WERI-Rb-1 (cell line): ENCODE data around the gene MSMP.

ENCODE experiments used
- DNase-seq: peaks from one replicate; pipeline ENCODE4 v3.0.0-alpha.2; 2020
- H3K27ac ChIP-seq: fragments of 250-450 bp; sonication (Bioruptor Pico); 2 replicates; pipeline ENCODE4 v1.5.1; 2020; ENCODE audit warnings: mild to moderate bottlenecking, moderate library complexity
- H3K27me3 ChIP-seq: fragments of 250-450 bp; sonication (Bioruptor Pico); 2 replicates; pipeline ENCODE4 v1.5.1; 2021; ENCODE audit warnings: mild to moderate bottlenecking, low read depth, moderate library complexity; ENCODE audit not compliant: insufficient read depth, severe bottlenecking
- H3K36me3 ChIP-seq: fragments of 250-450 bp; sonication (Bioruptor Pico); 2 replicates; pipeline ENCODE4 v1.5.1; 2020; ENCODE audit warnings: mild to moderate bottlenecking, moderate library complexity
- H3K4me3 ChIP-seq: 2 replicates; pipeline ENCODE4 v1.5.1; 2011; ENCODE audit warnings: low read depth, mild to moderate bottlenecking, control low read depth, low read length
- H3K9me3 ChIP-seq: fragments of 250-450 bp; sonication (Bioruptor Pico); 2 replicates; pipeline ENCODE4 v1.5.1; 2021; ENCODE audit warnings: mild to moderate bottlenecking, moderate library complexity; ENCODE audit not compliant: severe bottlenecking
- TF ChIP-seq, protein P1 (sequence below): IDR thresholded peaks from 2 replicates; pipeline ENCODE4 v1.5.1; 2011; ENCODE audit warnings: low read depth, mild to moderate bottlenecking, control low read depth, inconsistent platforms, low read length

Gene MSMP

DNA sequence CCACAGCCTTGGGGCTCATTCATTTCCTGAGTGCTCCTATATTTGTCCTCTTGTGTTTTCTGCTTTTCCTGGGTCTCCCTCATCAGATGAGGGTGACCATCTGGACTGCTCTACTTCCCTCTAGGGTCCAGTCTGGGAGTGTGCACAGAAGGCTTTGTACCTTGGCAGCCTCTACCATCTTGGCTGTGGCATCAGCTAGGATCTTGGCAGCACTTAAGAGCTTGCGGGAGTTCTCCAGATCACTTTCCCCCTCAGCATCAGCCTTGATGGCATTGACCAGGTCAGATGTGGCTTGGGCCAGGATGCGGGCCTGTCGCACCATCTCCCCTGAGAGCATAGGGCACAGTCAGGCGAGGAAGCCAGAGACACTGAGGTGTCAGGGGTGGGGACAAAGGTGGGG, 37.8 kb downstream of the MSMP start:
- H3K9me3 ChIP-seq, result no peaks in the 10 kb centered on the region
- H3K27ac ChIP-seq, result no peak overlapping the region
- H3K4me3 ChIP-seq, result no peak overlapping the region
- H3K36me3 ChIP-seq, result peaks cover 87% of the 10 kb centered on the region
- TF ChIP-seq, protein P1, sequence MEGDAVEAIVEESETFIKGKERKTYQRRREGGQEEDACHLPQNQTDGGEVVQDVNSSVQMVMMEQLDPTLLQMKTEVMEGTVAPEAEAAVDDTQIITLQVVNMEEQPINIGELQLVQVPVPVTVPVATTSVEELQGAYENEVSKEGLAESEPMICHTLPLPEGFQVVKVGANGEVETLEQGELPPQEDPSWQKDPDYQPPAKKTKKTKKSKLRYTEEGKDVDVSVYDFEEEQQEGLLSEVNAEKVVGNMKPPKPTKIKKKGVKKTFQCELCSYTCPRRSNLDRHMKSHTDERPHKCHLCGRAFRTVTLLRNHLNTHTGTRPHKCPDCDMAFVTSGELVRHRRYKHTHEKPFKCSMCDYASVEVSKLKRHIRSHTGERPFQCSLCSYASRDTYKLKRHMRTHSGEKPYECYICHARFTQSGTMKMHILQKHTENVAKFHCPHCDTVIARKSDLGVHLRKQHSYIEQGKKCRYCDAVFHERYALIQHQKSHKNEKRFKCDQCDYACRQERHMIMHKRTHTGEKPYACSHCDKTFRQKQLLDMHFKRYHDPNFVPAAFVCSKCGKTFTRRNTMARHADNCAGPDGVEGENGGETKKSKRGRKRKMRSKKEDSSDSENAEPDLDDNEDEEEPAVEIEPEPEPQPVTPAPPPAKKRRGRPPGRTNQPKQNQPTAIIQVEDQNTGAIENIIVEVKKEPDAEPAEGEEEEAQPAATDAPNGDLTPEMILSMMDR, result 0 out of 2 replicates have a peak, but pooled peaks have one; percentile 27
- no peak for DNase-seq
- no peaks in the 10 kb centered on the region for H3K27me3 ChIP-seq

DNA sequence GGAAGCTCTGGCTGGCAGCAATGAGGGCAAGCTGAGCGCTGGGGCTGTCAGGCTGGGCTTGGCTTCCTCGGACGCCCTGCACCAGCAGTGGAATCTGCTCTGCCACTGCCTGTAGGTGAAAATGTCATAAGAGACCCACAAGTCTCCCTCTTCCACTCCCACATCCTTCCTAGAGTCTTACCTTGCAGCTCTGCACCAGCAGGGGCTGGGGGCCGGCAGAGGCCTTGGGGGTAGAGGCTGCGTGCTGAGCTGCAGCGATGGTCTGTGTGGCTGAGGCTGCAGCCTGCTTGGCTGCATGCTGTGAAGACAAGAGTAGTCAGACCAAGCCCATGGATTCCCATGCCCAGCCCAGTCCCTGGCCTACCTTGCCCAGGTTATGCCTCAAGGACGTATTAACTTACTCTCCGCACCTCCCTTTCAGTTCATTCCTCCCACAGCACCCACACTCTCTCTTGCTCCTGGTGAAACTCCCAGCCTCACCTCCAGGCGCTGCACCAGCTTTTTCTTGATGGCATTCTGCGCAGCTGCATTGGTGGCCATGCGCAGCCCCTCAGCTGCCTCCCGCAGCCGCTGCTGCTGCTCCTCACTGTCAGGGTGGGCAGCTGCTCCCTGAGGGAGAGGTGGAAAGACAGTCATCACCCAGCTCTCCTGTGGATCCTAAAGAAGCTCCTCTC, 39.4 kb downstream of the MSMP start:
- H3K27me3 ChIP-seq, result no peaks in the 10 kb centered on the region
- H3K4me3 ChIP-seq, result no peak overlapping the region
- DNase-seq, result no peak
- no peak overlapping the region for H3K27ac ChIP-seq
- H3K36me3 ChIP-seq, result peaks cover 85% of the 10 kb centered on the region
- TF ChIP-seq, protein P1, result no peak
- no peaks in the 10 kb centered on the region for H3K9me3 ChIP-seq

DNA sequence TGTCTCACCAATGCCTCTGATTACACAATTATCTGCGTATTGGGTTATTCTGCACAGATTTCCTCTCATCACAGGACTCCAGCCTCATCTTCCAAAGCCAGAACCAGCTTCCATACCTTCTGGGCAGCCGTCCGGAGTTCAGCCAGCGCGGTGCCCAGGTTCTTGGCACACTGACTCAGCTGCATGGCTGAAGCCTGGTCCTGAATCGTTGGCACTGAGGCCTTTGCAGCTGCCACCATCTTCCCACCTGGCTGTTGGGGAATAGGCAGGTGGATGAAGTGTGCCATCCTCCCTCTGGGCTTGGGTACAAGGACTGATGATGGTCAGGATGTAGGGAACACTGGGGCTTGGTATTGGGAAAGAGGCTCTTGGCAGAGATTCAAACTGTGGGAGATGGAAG, 40.0 kb downstream of the MSMP start:
- Histone ChIP-seq H3K9me3 (no peaks in the 10 kb centered on the region), H3K27ac (no peak overlapping the region), H3K27me3 (no peaks in the 10 kb centered on the region), H3K4me3 (no peak overlapping the region), H3K36me3 (peaks cover 83% of the 10 kb centered on the region)
- TF ChIP-seq, protein P1, result no peak
- no peak for DNase-seq

DNA sequence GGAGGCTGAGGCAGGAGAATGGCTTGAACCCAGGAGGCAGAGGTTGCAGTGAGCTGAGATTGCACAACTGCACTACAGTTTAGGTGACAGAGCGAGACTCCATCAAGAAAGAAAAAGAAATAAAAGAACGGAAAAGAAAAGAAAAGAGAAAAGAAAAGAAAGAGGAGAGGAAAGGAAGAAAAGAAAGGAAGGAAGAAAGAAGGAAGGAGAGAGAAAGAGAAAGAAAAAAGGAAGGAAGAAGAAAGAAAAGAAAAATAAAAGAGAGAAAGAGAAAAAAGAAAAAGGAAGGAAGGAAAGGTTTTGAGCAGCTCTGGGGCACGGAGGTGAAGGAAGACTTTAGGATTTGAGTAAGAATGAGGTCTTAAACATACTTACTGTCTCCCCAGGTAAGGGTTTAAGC, 40.5 kb downstream of the MSMP start:
- DNase-seq, result no peak
- Histone ChIP-seq H3K27ac (no peak overlapping the region), H3K27me3 (no peaks in the 10 kb centered on the region), H3K4me3 (no peak overlapping the region), H3K36me3 (peaks cover 85% of the 10 kb centered on the region), H3K9me3 (no peaks in the 10 kb centered on the region)
- TF ChIP-seq, protein P1, result no peak

DNA sequence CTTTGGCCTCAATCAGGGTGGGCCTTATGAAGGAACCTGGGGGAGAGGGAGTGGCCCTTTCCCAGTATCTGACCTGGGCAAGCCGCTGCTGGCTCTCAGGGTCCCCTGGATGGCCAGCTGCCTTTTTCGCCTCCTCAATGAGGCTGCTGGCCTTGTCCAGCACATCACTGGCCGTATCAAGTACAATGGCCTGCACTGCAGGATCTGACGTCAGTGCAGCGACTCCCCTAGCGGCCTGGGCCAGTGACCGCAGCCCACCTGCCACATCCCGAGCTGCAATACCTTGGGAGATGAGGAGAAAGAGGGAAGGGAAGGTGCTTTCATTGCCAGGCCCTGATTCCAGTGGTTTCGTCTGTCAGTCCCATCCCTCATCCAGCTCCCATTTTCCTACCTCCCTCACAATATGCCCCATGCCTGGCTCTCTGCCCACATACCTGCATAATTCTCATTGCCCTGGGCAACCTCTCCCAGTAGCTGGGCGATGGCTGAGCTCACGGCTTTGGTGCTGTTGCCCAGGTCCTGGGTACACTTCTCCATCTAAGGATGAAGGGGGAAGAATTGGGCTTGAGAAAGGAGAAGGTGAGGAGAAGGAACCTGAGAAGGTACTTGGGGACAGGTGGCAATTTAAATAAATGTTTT, 41.2 kb downstream of the MSMP start:
- Histone ChIP-seq H3K4me3 (no peak overlapping the region), H3K36me3 (peaks cover 85% of the 10 kb centered on the region), H3K9me3 (no peaks in the 10 kb centered on the region), H3K27me3 (no peaks in the 10 kb centered on the region), H3K27ac (no peak overlapping the region)
- TF ChIP-seq, protein P1, result no peak
- no peak for DNase-seq
